Upper lobe of left lung (tissue), 4 donors: ENCODE results near the gene TNS1.

ENCODE experiments used
- CTCF ChIP-seq, 6 experiments: fragments of 450-650 bp in 4 of 6; fragments of 200-600 bp in 2 of 6; sonication (generic) in 2 of 6; IDR thresholded peaks; one replicate each; pipeline ENCODE4 v1.5.1; 2016 to 2019; ENCODE audit warnings: antibody characterized with exemption in 6 of 6
- POLR2A ChIP-seq, 4 donors: fragments of 450-650 bp; IDR thresholded peaks; one replicate each; pipeline ENCODE4 v1.5.1; 2016 to 2017; ENCODE audit warnings: antibody characterized with exemption in 4 of 4, mild to moderate bottlenecking in 2 of 4
- POLR2AphosphoS5 ChIP-seq, 2 donors: sonication (generic); formaldehyde crosslinking; IDR thresholded peaks; one replicate each; pipeline ENCODE4 v1.5.1; 2017; ENCODE audit warnings: antibody characterized with exemption in 2 of 2

GRCh38 chr2:217979151-217979811 lies 23.5 kb downstream of the TNS1 start:
- TF ChIP-seq CTCF (IDR thresholded peaks at IDR 0.05) (no peak), POLR2A (IDR thresholded peaks at IDR 0.05) (no peak), POLR2AphosphoS5 (IDR thresholded peaks at IDR 0.05) (no peak)
